ENCODE results near the gene FOXO4. TPM values are rescaled to one million over a fixed set of nuclear protein-coding genes. Genes with fewer than 3 reads are reported as not detected.

The FOXO4 gene
- total RNA-seq, 1 donor from 2014 or later = 11.7 TPM

DNA sequence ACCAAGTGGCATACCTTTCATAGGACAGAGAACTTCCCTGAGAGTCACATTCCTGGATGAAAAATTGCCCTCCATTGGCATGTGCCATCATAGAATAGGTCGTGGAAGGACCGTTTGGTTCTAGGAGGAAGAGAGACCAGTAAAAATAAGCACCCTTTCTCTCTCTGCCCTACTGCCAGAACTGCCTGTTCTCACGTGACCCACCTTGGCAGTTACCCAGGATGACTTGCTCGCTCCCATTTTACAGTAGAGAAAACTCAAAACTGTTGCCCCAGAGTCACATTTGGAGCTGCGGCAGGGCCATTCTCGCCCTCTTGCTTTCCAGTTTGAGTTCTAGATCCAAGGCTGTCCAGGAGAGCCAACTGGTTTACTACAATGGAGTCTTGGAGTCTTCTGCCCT, 47.9 kb downstream of the FOXO4 start:
- DNase-seq (ENCODE audit: low read depth in 2 of 2) = peak in 1 of 2 donors; percentile 14

DNA sequence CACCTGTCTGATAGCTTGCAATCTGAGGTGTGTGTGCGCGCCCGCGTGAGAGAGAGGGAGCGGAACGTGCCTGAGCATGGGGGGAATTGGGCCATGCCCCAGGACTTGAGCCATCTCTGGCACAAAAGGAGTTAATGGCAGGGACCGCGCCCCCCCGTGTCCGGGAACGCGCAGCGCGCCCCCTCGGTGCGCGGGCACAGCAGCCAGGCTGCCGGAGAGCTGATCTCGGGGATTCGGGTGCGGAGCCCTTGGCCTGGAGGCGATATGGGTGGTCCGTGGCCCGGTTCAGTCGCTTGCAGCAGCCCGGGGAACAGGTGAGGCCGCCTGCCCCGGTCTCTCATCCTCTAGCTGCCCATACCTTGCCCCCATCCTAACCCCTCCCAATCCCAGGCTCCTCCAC, 49.0 kb downstream of the FOXO4 start, which contains the start of gene NLGN3:
Gene NLGN3 (plus strand): TSS at position 191 of the 400 bp plus-strand sequence. CDS start 2,909 bp downstream, outside the sequence.
- DNase-seq (ENCODE audit: low read depth in 2 of 2) = no peak

- no peak for DNase-seq (ENCODE audit: low read depth in 2 of 2)
Measured at GRCh38 chrX:71147496-71148277, 52.0 kb downstream of the FOXO4 start.

DNA sequence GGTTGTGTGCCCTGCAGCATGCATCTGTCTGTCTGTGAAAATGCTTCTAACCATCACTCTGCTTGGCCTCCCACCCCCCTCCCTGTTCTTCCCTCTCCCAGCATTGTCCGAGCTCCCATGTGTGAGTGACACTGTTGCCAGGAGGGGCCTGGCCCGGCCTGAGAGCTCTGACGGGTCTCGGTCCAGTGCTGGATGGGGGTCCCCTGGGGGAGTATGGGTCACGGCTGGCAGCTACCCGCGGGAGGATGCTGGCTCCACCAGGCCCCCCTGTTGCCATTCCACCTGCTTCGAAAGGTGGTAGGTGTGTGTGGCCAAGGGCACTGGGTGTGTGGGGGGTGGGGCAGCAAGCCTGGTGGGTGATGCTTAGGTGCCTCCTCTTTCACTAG, 52.6 kb downstream of the FOXO4 start:
- DNase-seq (ENCODE audit: low read depth in 2 of 2) = no peak

DNA sequence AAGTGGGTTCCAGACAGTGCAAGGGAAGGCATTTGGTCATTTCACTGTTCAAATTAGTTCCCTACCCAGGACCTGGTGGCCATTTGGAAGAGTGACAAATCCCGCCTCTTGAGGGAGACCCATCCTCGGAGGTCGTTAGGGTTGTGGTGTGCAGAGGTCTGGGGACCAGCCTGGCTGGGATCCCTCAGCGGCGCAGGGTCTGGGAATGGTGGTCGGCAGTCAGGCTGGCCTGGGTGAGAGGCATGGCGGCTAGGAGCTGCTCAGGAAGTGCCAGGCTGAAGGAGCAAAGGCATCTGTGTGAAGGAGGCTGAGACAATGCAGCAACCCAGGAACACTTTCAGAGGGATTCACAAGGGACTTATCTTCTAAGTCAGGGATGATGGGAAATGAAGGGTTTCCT, 55.7 kb downstream of the FOXO4 start:
- DNase-seq (ENCODE audit: low read depth in 2 of 2) = no peak

Other genes starting within 250 kb of the FOXO4 start
- not detected in 2 replicates for gene TEX11, start 187.1 kb upstream of the FOXO4 start, total RNA-seq
- not detected in 2 replicates for gene SLC7A3, start 164.8 kb upstream of the FOXO4 start, total RNA-seq
- 62.3 and 76.6 TPM in 2 replicates for gene SNX12, start 27.5 kb upstream of the FOXO4 start, total RNA-seq
- not detected in 2 replicates for gene CXorf65, start 10.9 kb downstream of the FOXO4 start, total RNA-seq
- gene IL2RG, start 15.7 kb downstream of the FOXO4 start, total RNA-seq = not detected in 2 replicates
- 23.8 and 30.0 TPM in 2 replicates for gene MED12, start 22.7 kb downstream of the FOXO4 start, total RNA-seq
- gene NLGN3, start 49.0 kb downstream of the FOXO4 start, total RNA-seq = under 0.01 TPM in 2 replicates
- gene GJB1, start 127.4 kb downstream of the FOXO4 start, total RNA-seq = not detected in 2 replicates
- 7.9 and 8.5 TPM in 2 replicates for gene ZMYM3, start 158.3 kb downstream of the FOXO4 start, total RNA-seq
- 280 and 309 TPM in 2 replicates for gene NONO, start 187.8 kb downstream of the FOXO4 start, total RNA-seq
- gene ITGB1BP2, start 205.9 kb downstream of the FOXO4 start, total RNA-seq = 0.22 and 0.40 TPM in 2 replicates